Neuronal stem cell (in vitro differentiated cells): ENCODE data around the gene KLKB1.

ENCODE experiments used
- DNase-seq: peaks from one replicate; pipeline ENCODE4 v3.0.0-alpha.2; 2013; ENCODE audit warnings: low spot score
- H2AFZ ChIP-seq: one replicate; pipeline ENCODE4 v1.6.1; 2013; ENCODE audit warnings: mild to moderate bottlenecking, low read length, inconsistent platforms
- H2AK5ac ChIP-seq: 2 replicates; pipeline ENCODE4 v1.6.1; 2013; ENCODE audit warnings: low read depth, mild to moderate bottlenecking, inconsistent platforms, low read length, moderate library complexity, mixed read lengths
- H2BK120ac ChIP-seq: 2 replicates; pipeline ENCODE4 v1.6.1; 2013; ENCODE audit warnings: low read depth, mild to moderate bottlenecking, inconsistent platforms, low read length, moderate library complexity, mixed read lengths
- H2BK12ac ChIP-seq: one replicate; pipeline ENCODE4 v1.6.1; 2013; ENCODE audit warnings: low read length, inconsistent platforms
- H2BK15ac ChIP-seq: 2 replicates; pipeline ENCODE4 v1.6.1; 2013; ENCODE audit warnings: mild to moderate bottlenecking, low read length, inconsistent platforms, mixed read lengths
- H2BK5ac ChIP-seq: one replicate; pipeline ENCODE4 v1.6.1; 2013; ENCODE audit warnings: inconsistent platforms, mild to moderate bottlenecking, low read length, moderate library complexity
- H3K14ac ChIP-seq: one replicate; pipeline ENCODE4 v1.6.1; 2013; ENCODE audit warnings: low read length, inconsistent platforms
- H3K18ac ChIP-seq: 2 replicates; pipeline ENCODE4 v1.6.1; 2013; ENCODE audit warnings: low read length, inconsistent platforms
- H3K23ac ChIP-seq: 2 replicates; pipeline ENCODE4 v1.6.1; 2013; ENCODE audit warnings: low read depth, mild to moderate bottlenecking, mixed read lengths, low read length, inconsistent platforms; ENCODE audit not compliant: poor library complexity
- H3K27ac ChIP-seq: replicated peaks from 3 replicates; pipeline ENCODE4 v1.5.1; 2013; ENCODE audit warnings: low read length, inconsistent platforms
- H3K27me3 ChIP-seq, 3 experiments: 2 replicates each; pipeline ENCODE4 v1.6.1; 2013; ENCODE audit warnings: low read length in 3 of 3, mild to moderate bottlenecking in 2 of 3, inconsistent platforms in 1 of 3, low read depth in 1 of 3, mixed read lengths in 1 of 3, moderate library complexity in 1 of 3; ENCODE audit not compliant: control insufficient read depth in 3 of 3, insufficient read depth in 3 of 3
- H3K36me3 ChIP-seq, 2 donors: replicated peaks in 1 of 2; 2 replicates each; pipeline ENCODE4 v1.6.1; 2013; ENCODE audit warnings: low read length in 2 of 2; ENCODE audit not compliant: control insufficient read depth in 2 of 2, insufficient read depth in 2 of 2
- H3K4ac ChIP-seq: 2 replicates; pipeline ENCODE4 v1.6.1; 2013; ENCODE audit warnings: inconsistent platforms, mild to moderate bottlenecking, low read length, moderate library complexity
- H3K4me1 ChIP-seq, 2 donors: 1 replicate in 1 of 2; 2 replicates in 1 of 2; pipeline ENCODE4 v1.6.1; 2013; ENCODE audit warnings: low read length in 2 of 2, low read depth in 1 of 2; ENCODE audit not compliant: control insufficient read depth in 2 of 2, insufficient read depth in 1 of 2
- H3K4me2 ChIP-seq: one replicate; pipeline ENCODE4 v1.6.1; 2013; ENCODE audit warnings: mild to moderate bottlenecking, low read length, inconsistent platforms; ENCODE audit not compliant: insufficient read depth, poor library complexity, severe bottlenecking
- H3K4me3 ChIP-seq, 2 donors: 2 replicates each; pipeline ENCODE4 v1.5.1; 2013; ENCODE audit warnings: low read length in 2 of 2, mild to moderate bottlenecking in 2 of 2, inconsistent platforms in 1 of 2, moderate library complexity in 1 of 2
- H3K79me1 ChIP-seq: one replicate; pipeline ENCODE4 v1.6.1; 2013; ENCODE audit warnings: low read depth, mild to moderate bottlenecking, inconsistent platforms, low read length, moderate library complexity
- H3K9ac ChIP-seq: one replicate; pipeline ENCODE4 v1.6.1; 2013; ENCODE audit warnings: mild to moderate bottlenecking, low read depth, low read length, inconsistent platforms; ENCODE audit not compliant: poor library complexity
- H3K9me3 ChIP-seq, 2 donors: replicated peaks in 1 of 2; 2 replicates each; pipeline versions ENCODE3 to v1.6.1; 2013; ENCODE audit warnings: low read length in 2 of 2, mild to moderate bottlenecking in 2 of 2, inconsistent platforms in 1 of 2, low read depth in 1 of 2, mixed read lengths in 1 of 2, moderate library complexity in 1 of 2; ENCODE audit not compliant: control insufficient read depth in 2 of 2, insufficient read depth in 1 of 2
- H4K8ac ChIP-seq: one replicate; pipeline ENCODE4 v1.6.1; 2013; ENCODE audit warnings: low read depth, mild to moderate bottlenecking, inconsistent platforms, low read length, moderate library complexity
- H4K91ac ChIP-seq: one replicate; pipeline ENCODE4 v1.6.1; 2013; ENCODE audit warnings: low read length, low read depth, mild to moderate bottlenecking, inconsistent platforms; ENCODE audit not compliant: poor library complexity
- WGBS, 2 donors: extraction: QIAGEN DNeasy Blood & Tissue Kit; methylation state at CpG; one replicate each; pipeline ENCODE4 v1.1.7; 2013; ENCODE audit warnings: missing lambda C conversion rate in 2 of 2, mixed read lengths in 1 of 2; ENCODE audit not compliant: insufficient read length in 2 of 2, insufficient replicate concordance in 1 of 2; ENCODE audit errors: extremely low coverage in 2 of 2; 5-methylcytosine and 5-hydroxymethylcytosine counted together

KLKB1 gene

GRCh38 chr4:186226521-186227189 is 652 bp upstream of the KLKB1 start:
- no CpG with 5 or more reads among the region's 3 CpGs for WGBS, 2 donors
- H3K4me2 ChIP-seq, result no peak overlapping the region

GRCh38 chr4:186227744-186228513 is 622 bp downstream of the KLKB1 start:
- Histone ChIP-seq H3K4me2 (no peak overlapping the region), H3K36me3 (peaks cover 0 to 2% of the 10 kb centered on the region in 2 donors), H3K18ac (no peak overlapping the region), H2BK12ac (no peak overlapping the region), H2BK5ac (no peak overlapping the region), H3K14ac (no peak overlapping the region), H3K27me3 (peaks cover 0 to 4% (median 0%) of the 10 kb centered on the region in 3 experiments), H3K4me3 (no peak overlapping the region), H4K91ac (no peak overlapping the region), H2AFZ (no peak overlapping the region), H3K4ac (no peak overlapping the region), H3K4me1 (no peaks in the 10 kb centered on the region), H4K8ac (no peak overlapping the region), H3K27ac (no peak overlapping the region), H2BK15ac (no peak overlapping the region), H3K9ac (no peak overlapping the region), H3K9me3 (peaks cover 4 to 10% of the 10 kb centered on the region in 2 donors), H3K23ac (no peak overlapping the region), H3K79me1 (no peaks in the 10 kb centered on the region), H2BK120ac (no peak overlapping the region), H2AK5ac (no peak overlapping the region)
- no CpG with 5 or more reads among the region's 2 CpGs for WGBS, 2 donors
- DNase-seq, result no peak

More at GRCh38 chr4:186226521-186227189, 652 bp upstream of the KLKB1 start:
- Histone ChIP-seq H2BK120ac (no peak overlapping the region), H3K4ac (no peak overlapping the region), H3K23ac (no peak overlapping the region), H2BK15ac (no peak overlapping the region), H2BK12ac (no peak overlapping the region), H2BK5ac (no peak overlapping the region), H2AFZ (no peak overlapping the region), H3K9me3 (peaks cover 4 to 10% of the 10 kb centered on the region in 2 donors), H3K4me3 (peak overlapping the region in 1 of 2 donors; percentile 27), H3K18ac (no peak overlapping the region), H2AK5ac (no peak overlapping the region), H4K91ac (no peak overlapping the region), H3K36me3 (peaks cover 0 to 2% of the 10 kb centered on the region in 2 donors), H3K27me3 (peaks cover 0 to 4% (median 0%) of the 10 kb centered on the region in 3 experiments), H3K9ac (no peak overlapping the region), H3K27ac (no peak overlapping the region), H4K8ac (no peak overlapping the region), H3K79me1 (no peaks in the 10 kb centered on the region), H3K14ac (no peak overlapping the region), H3K4me1 (no peaks in the 10 kb centered on the region)
- no peak for DNase-seq

GRCh38 chr4:186228514-186228894 is 1.2 kb downstream of the KLKB1 start:
- H3K23ac ChIP-seq, result no peak overlapping the region
- no peak overlapping the region for H2BK15ac ChIP-seq
- H3K79me1 ChIP-seq, result no peaks in the 10 kb centered on the region
- H2BK5ac ChIP-seq, result no peak overlapping the region
- no peak overlapping the region for H3K4me2 ChIP-seq
- H2AFZ ChIP-seq, result no peak overlapping the region
- no peak overlapping the region for H4K91ac ChIP-seq
- no peak overlapping the region for H4K8ac ChIP-seq
- H3K4ac ChIP-seq, result no peak overlapping the region
- H3K14ac ChIP-seq, result no peak overlapping the region
- peaks cover 0 to 2% of the 10 kb centered on the region in 2 donors for H3K36me3 ChIP-seq
- DNase-seq, result no peak
- WGBS, 2 donors, result no CpG with 5 or more reads among the region's 2 CpGs
- no peak overlapping the region for H3K4me3 ChIP-seq
- H3K27me3 ChIP-seq, result peaks cover 0 to 4% (median 0%) of the 10 kb centered on the region in 3 experiments
- no peak overlapping the region for H3K9ac ChIP-seq
- no peak overlapping the region for H3K18ac ChIP-seq
- no peak overlapping the region for H3K27ac ChIP-seq
- no peak overlapping the region for H2AK5ac ChIP-seq
- H3K9me3 ChIP-seq, result peaks cover 4 to 10% of the 10 kb centered on the region in 2 donors
- no peak overlapping the region for H2BK120ac ChIP-seq
- no peak overlapping the region for H2BK12ac ChIP-seq
- no peaks in the 10 kb centered on the region for H3K4me1 ChIP-seq

- no peak overlapping the region for H3K23ac ChIP-seq
- no peak overlapping the region for H3K14ac ChIP-seq
- no peak for DNase-seq
- no peak overlapping the region for H3K18ac ChIP-seq
- no peak overlapping the region for H3K9ac ChIP-seq
- no peak overlapping the region for H4K8ac ChIP-seq
- H3K36me3 ChIP-seq, result no peaks in the 10 kb centered on the region
- no peak overlapping the region for H2BK12ac ChIP-seq
- H2AFZ ChIP-seq, result no peak overlapping the region
- H3K79me1 ChIP-seq, result no peaks in the 10 kb centered on the region
- H4K91ac ChIP-seq, result no peak overlapping the region
- no peak overlapping the region for H3K27ac ChIP-seq
- H2AK5ac ChIP-seq, result no peak overlapping the region
- no peak overlapping the region for H3K4me3 ChIP-seq
- H3K4me1 ChIP-seq, result no peaks in the 10 kb centered on the region
- H3K4ac ChIP-seq, result no peak overlapping the region
- H3K27me3 ChIP-seq, result peaks cover 0 to 4% (median 0%) of the 10 kb centered on the region in 3 experiments
- WGBS, 2 donors, result no CpG with 5 or more reads among the region's 2 CpGs
- H3K9me3 ChIP-seq, result no peaks in the 10 kb centered on the region
- no peak overlapping the region for H3K4me2 ChIP-seq
- no peak overlapping the region for H2BK120ac ChIP-seq
- H2BK15ac ChIP-seq, result no peak overlapping the region
- no peak overlapping the region for H2BK5ac ChIP-seq
Observed at GRCh38 chr4:186234367-186234766, 7.1 kb downstream of the KLKB1 start.
